GM13976 (cell line): Measurements from ENCODE around the gene SOAT1.
"Not testable (repeated sequence)": the region's sequence is repeated elsewhere in the genome, so short reads cannot be mapped to it uniquely, and the experiment has no call there.

ENCODE experiments used
- DNase-seq: peaks from one replicate; pipeline ENCODE4 v3.0.0; 2012; ENCODE audit warnings: low spot score
- in situ Hi-C: fragments of 300-500 bp; cut with MboI; formaldehyde crosslinking; loops from one replicate; pipeline ENCODE4 v1.12.0; 2022; ENCODE audit warnings: low sequenced_read_pairs, mixed read lengths, inconsistent platforms; ENCODE audit not compliant: unreplicated experiment
- TF ChIP-seq, protein P1 (sequence below): IDR thresholded peaks from 2 replicates; pipeline ENCODE4 v1.5.1; 2012; ENCODE audit warnings: borderline replicate concordance, mild to moderate bottlenecking; ENCODE audit not compliant: insufficient read depth; ENCODE audit errors: extremely low read depth, missing control alignments, control extremely low read depth

SOAT1 gene

DNA sequence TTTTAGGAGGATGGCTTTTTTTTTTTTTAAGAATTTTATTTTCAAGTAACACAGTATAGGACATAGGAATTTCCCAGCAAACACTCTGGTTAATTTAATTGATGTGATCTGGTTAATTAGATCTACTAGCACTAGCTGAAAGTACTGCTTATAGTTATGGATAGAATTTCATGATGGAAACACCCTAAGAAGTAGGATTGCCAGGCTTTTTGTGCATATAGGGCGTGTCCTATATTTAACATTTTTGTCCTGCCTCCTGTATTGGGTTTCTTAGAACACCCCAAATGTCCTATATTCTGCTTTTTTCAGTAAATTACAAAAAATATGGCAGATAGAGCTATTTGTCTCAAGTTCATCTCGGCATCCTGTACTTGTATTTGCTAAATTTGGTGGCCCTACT is 58.6 kb downstream of the SOAT1 start:
- no peak for DNase-seq
- TF ChIP-seq, protein P1, sequence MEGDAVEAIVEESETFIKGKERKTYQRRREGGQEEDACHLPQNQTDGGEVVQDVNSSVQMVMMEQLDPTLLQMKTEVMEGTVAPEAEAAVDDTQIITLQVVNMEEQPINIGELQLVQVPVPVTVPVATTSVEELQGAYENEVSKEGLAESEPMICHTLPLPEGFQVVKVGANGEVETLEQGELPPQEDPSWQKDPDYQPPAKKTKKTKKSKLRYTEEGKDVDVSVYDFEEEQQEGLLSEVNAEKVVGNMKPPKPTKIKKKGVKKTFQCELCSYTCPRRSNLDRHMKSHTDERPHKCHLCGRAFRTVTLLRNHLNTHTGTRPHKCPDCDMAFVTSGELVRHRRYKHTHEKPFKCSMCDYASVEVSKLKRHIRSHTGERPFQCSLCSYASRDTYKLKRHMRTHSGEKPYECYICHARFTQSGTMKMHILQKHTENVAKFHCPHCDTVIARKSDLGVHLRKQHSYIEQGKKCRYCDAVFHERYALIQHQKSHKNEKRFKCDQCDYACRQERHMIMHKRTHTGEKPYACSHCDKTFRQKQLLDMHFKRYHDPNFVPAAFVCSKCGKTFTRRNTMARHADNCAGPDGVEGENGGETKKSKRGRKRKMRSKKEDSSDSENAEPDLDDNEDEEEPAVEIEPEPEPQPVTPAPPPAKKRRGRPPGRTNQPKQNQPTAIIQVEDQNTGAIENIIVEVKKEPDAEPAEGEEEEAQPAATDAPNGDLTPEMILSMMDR: no peak
- in situ Hi-C loops: loop anchor here (25.0 kb wide), 1 partner anchor 815 kb away; no protein-coding TSS in a partner anchor

DNA sequence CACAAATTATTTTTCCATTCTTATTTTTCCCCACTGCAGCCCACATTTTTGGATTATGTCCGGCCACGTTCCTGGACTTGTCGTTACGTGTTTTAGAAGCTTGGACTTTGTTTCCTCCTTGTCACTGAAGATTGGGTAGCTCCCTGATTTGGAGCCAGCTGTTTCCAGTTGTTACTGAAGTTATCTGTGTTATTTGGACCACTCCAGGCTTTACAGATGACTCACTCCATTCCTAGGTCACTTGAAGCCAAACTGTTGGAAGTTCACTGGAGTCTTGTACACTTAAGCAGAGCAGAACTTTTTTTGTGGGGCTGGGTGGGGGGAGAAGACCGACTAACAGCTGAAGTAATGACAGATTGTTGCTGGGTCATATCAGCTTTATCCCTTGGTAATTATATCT is 59.9 kb downstream of the SOAT1 start:
- in situ Hi-C loops: loop anchor here (25.0 kb wide), 1 partner anchor 816 kb away; no protein-coding TSS in a partner anchor
- no peak for DNase-seq
- TF ChIP-seq, protein P1: no peak

GRCh38 chr1:179361631-179362030 is 68.0 kb downstream of the SOAT1 start:
- in situ Hi-C loops: loop anchor here (10.0 to 25.0 kb wide), 2 partner anchors 237 to 824 kb away; no protein-coding TSS in a partner anchor
- DNase-seq: not testable (repeated sequence)

DNA sequence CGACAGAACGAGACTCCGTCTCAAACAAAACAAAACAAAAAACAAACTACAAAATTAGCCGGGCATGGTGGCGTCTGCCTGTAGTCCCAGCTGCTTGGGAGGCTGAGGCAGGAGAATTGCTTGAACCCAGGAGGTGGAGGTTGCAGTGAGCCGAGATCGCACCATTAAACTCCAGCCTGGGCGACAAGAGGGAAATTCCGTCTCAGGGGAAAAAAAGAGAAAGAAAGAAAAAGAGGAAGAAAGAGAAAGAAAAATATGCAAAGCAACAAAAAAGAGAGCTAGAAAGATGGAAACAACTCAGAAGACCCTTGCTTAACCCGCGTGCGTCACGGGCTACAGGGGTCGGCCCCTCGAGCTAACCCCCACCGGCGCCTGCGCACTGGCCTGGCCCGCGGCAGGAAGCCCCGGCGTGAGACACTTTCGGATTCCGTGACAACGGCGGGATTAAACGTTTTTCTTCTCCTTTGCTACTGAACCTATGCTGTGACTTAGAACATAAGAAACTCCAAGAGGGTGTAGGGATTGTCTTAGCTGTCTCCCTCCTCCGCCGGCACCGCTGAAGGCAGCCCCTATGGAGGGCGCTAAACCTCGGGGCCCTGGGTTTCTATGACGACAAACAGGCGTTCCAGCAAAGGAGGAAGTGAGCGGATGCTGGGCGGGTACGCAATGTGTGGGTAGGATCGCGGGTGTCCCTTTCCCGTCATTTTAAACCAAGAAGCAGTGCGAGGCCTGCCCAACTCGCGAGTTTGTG is 71.9 kb downstream of the SOAT1 start, which contains the start of gene AXDND1:
Gene AXDND1 (plus strand): TSS at position 630 of the 751 bp plus-strand sequence. CDS start 539 bp downstream, outside the sequence.
- peak; percentile 90 for DNase-seq
- TF ChIP-seq, protein P1: peak; percentile 15
- in situ Hi-C loops: loop anchor here (5.0 to 25.0 kb wide), 3 partner anchors 241 to 828 kb away; no protein-coding TSS in a partner anchor

DNA sequence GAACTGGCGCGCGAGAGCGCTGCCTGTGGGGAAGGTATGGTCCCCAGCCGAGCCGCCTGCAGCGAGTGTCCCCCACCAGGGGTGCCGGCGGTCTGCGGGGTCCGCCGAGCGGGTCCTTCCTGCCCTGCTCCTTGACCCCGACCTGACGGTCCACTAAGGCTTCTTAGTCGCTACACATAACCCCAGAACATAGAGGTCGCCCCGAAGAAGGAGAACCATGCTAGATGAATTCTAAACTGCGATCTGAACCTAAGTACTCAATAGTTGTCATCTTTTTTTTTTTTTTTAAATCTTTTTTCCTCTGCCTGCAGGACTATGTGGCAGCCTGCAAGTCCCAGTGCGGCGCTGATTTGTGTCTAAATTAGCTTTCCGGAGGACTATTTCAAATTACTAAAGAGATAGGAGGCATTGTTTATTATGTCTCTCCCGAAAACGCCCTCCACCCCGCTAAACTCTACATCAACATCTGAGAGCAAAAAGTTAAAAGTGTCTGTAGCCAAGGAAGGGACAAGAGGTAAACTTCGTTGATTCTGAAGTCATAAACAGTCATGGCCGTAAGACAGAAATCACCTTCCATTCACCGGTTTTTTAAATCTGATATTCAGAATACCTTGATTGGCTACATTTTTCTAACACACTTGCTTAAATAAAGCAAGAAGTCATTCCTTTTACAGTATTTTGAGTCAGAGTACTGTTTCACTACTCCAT is 72.7 kb downstream of the SOAT1 start:
- in situ Hi-C loops: loop anchor here (5.0 to 25.0 kb wide), 3 partner anchors 241 to 829 kb away; no protein-coding TSS in a partner anchor
- TF ChIP-seq, protein P1: no peak
- peak; percentile 10 for DNase-seq

DNA sequence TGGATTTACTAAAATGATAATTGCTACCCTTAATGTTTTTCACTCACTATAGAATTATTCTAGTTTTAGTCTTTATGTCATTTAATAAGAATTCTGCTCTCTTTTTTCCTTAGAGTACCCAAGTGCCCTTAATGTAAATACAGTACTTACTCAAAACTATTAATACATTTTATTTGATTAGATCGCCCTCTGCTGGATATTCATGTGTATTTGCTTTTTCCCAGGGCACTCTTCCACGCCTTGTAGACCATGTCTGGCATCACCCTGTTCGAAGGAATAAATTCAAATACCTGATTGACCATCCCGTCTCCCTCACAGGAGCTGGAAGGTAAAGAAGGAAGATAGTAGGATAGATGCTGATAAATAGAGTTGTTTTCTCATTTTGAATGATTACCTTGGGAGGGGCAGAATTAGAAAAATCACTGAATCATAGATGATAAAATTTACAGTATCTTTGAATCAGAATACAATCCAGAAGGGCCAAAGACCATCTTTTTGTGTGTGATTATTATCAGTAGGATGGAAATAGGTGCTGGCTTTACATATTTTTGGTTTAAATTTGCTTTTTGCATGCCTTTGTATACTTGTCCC is 76.2 kb downstream of the SOAT1 start:
- TF ChIP-seq, protein P1: peak; percentile 51
- peak; percentile 62 for DNase-seq
- in situ Hi-C loops: loop anchor here (5.0 to 25.0 kb wide), 3 partner anchors 245 to 833 kb away; no protein-coding TSS in a partner anchor
